IMR-90 (cell line): ENCODE measurements around the gene GSN.

Experiments used
- BHLHE40 ChIP-seq: fragments of 150-350 bp; IDR thresholded peaks from 2 replicates; pipeline ENCODE4 v1.6.1; 2016; ENCODE audit warnings: mild to moderate bottlenecking, low read depth, low read length
- CEBPB ChIP-seq: IDR thresholded peaks from 2 replicates; pipeline ENCODE4 v1.6.1; 2012; ENCODE audit warnings: low read depth, low read length, improper control_type of control experiment
- FOS ChIP-seq: fragments of 150-350 bp; IDR thresholded peaks from 2 replicates; pipeline ENCODE4 v1.6.1; 2016; ENCODE audit warnings: low read depth, low read length
- MAZ ChIP-seq: IDR thresholded peaks from 2 replicates; pipeline ENCODE4 v1.6.1; 2012; ENCODE audit warnings: low read depth, mild to moderate bottlenecking, low read length, improper control_type of control experiment, moderate library complexity, borderline replicate concordance
- MXI1 ChIP-seq: IDR thresholded peaks from 2 replicates; pipeline ENCODE4 v1.6.1; 2012; ENCODE audit warnings: low read depth, mild to moderate bottlenecking, low read length, moderate library complexity, borderline replicate concordance
- POLR2A ChIP-seq: IDR thresholded peaks from 2 replicates; pipeline ENCODE4 v1.6.1; 2012; ENCODE audit warnings: mild to moderate bottlenecking, low read depth, low read length
- RAD21 ChIP-seq: IDR thresholded peaks from 2 replicates; pipeline ENCODE4 v1.6.1; 2012; ENCODE audit warnings: low read length, improper control_type of control experiment
- RCOR1 ChIP-seq: IDR thresholded peaks from 2 replicates; pipeline ENCODE4 v1.6.1; 2012; ENCODE audit warnings: mild to moderate bottlenecking, low read length, improper control_type of control experiment; ENCODE audit not compliant: insufficient replicate concordance
- SMC3 ChIP-seq: fragments of 150-350 bp; IDR thresholded peaks from 2 replicates; pipeline ENCODE4 v1.6.1; 2016; ENCODE audit warnings: low read depth, mild to moderate bottlenecking, antibody characterized with exemption, low read length, moderate library complexity
- TF ChIP-seq, protein P1 (sequence below): conservative IDR thresholded peaks from 2 replicates; pipeline ENCODE4 v1.5.1; 2012; ENCODE audit warnings: mild to moderate bottlenecking, low read depth, low read length, improper control_type of control experiment
- TF ChIP-seq, protein P2 (sequence below): fragments of 150-350 bp; IDR thresholded peaks from 2 replicates; pipeline ENCODE4 v1.6.1; 2016; ENCODE audit warnings: low read depth, mild to moderate bottlenecking, low read length, moderate library complexity, borderline replicate concordance
- TF ChIP-seq, protein P3 (sequence below): fragments of 150-350 bp; IDR thresholded peaks from 2 replicates; pipeline ENCODE4 v1.6.1; 2017; ENCODE audit warnings: mild to moderate bottlenecking, antibody characterized with exemption, low read length, low read depth

GRCh38 chr9:121252104-121252851 lies 15.7 kb upstream of the GSN start:
- TF ChIP-seq, protein P1, sequence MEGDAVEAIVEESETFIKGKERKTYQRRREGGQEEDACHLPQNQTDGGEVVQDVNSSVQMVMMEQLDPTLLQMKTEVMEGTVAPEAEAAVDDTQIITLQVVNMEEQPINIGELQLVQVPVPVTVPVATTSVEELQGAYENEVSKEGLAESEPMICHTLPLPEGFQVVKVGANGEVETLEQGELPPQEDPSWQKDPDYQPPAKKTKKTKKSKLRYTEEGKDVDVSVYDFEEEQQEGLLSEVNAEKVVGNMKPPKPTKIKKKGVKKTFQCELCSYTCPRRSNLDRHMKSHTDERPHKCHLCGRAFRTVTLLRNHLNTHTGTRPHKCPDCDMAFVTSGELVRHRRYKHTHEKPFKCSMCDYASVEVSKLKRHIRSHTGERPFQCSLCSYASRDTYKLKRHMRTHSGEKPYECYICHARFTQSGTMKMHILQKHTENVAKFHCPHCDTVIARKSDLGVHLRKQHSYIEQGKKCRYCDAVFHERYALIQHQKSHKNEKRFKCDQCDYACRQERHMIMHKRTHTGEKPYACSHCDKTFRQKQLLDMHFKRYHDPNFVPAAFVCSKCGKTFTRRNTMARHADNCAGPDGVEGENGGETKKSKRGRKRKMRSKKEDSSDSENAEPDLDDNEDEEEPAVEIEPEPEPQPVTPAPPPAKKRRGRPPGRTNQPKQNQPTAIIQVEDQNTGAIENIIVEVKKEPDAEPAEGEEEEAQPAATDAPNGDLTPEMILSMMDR, result no peak
- TF ChIP-seq, protein P2, sequence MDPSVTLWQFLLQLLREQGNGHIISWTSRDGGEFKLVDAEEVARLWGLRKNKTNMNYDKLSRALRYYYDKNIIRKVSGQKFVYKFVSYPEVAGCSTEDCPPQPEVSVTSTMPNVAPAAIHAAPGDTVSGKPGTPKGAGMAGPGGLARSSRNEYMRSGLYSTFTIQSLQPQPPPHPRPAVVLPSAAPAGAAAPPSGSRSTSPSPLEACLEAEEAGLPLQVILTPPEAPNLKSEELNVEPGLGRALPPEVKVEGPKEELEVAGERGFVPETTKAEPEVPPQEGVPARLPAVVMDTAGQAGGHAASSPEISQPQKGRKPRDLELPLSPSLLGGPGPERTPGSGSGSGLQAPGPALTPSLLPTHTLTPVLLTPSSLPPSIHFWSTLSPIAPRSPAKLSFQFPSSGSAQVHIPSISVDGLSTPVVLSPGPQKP, result no peak
- TF ChIP-seq FOS (no peak), POLR2A (no peak), MXI1 (no peak), RCOR1 (no peak), RAD21 (no peak), CEBPB (no peak), SMC3 (no peak), MAZ (no peak), BHLHE40 (no peak)
- TF ChIP-seq, protein P3, sequence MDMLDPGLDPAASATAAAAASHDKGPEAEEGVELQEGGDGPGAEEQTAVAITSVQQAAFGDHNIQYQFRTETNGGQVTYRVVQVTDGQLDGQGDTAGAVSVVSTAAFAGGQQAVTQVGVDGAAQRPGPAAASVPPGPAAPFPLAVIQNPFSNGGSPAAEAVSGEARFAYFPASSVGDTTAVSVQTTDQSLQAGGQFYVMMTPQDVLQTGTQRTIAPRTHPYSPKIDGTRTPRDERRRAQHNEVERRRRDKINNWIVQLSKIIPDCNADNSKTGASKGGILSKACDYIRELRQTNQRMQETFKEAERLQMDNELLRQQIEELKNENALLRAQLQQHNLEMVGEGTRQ, result no peak
